ENCODE measurements around the gene RBBP5.

Gene RBBP5

GRCh38 chr1:205056956-205057568, 64.7 kb downstream of the RBBP5 start:
- no peak for DNase-seq (ENCODE audit: low read depth)

DNA sequence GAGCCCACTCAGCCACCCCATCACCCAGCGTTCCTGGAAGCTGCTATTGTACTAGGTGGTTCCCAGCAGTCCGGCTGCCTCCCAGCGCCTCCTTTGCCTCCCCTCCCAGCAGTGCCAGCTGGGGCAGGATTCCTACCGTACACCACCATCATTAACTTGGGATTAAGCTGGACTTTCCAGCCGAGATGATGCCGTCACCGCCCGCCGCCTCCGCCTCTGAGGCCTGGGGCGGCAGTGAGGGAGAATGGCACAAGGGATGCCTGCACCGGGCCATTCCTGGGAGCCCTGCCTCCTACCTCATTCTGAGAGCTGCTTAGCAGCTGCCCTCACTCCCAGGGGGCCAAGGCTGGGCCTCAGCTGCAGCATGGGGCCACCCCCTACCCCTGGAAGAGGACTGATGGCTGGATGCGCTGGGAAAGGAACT, 65.6 kb downstream of the RBBP5 start:
- no peak for DNase-seq (ENCODE audit: low read depth)

- no peak for DNase-seq (ENCODE audit: low read depth)
Measured at GRCh38 chr1:205054013-205054412, 67.8 kb downstream of the RBBP5 start.

- no peak for DNase-seq (ENCODE audit: low read depth)
Measured at GRCh38 chr1:205053296-205053695, 68.5 kb downstream of the RBBP5 start.

DNA sequence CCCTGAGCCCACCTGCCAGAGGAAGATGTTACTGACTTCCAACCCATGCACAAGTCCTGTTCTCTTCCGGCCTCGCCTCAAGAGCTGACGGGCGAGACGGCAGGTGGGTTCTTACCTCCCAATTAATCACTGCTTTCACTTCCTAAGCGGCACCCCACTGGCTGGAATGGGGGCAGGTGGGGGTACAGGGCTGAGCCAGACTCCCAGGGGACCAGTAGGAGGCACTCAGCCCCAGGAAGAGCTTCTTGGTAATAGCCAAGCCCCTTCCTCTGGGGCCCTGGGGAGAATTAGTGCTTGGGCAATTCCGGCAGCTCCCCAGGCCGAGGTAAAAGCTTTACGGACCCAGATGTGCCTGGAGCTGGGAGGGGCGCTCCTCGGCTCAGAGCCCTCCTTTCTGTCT, 69.1 kb downstream of the RBBP5 start:
- DNase-seq (ENCODE audit: low read depth): no peak

DNA sequence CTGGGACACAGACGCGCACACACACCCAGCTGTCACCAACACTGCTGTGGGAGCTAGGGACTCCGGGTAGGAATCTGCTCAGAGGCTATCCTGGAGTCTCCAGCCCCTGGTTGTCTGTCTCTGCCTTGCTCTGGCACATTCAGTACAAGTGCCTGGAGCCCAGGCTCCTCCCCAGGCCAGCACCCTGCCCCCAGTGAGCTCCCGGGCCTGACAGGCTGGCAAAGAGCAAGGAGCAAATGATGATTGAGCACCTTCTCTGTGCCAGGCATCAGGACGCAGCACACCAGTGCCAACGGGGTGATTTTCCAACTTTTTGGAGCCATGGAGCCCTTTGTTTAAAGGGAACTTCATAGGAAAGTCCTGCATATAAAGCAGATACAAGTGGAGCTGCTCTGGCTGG, 72.3 kb downstream of the RBBP5 start:
- no peak for DNase-seq (ENCODE audit: low read depth)

DNA sequence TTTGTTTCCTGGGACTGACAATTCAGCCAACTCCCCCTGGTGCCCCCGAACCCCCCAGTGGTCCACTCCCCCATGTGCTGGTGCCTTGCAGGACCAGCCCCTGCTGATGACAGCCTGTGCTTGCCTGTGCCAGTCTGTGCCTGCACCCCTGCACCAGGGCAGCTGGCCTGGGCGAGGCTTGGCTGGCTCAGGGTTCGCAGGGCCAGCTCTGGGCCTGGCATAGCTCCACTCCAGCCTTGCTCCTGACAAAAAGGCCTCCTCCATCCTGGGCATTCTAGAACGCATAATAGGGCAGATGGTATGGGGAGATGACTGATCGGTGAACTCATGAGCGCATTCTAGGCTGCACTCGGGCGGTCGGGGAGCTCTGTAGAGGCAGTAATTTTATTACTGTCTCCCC, 73.4 kb downstream of the RBBP5 start:
- no peak for DNase-seq (ENCODE audit: low read depth)

DNA sequence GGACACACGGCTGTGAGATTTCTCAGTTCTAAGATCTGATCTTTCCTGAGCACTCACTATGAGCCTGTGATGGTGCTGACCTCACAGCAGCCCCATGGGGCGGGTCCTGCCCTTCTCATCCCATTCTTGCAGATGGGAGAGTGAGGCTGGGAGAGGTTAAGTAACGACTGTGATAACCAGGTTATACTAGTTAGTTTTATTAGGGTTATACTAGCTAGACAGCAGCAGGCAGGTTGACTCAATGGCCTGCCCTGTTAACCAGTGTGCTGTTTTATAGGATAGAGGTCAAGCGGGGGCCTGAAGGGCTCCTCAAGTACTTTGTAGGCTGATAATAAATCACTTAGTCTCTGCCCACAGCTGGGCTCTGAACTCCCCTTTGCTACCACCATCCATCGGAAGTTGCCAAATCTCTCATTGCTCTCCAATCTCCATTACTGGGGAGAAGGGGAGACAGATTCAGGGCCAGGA, 74.0 kb downstream of the RBBP5 start:
- DNase-seq (ENCODE audit: low read depth): no peak

DNA sequence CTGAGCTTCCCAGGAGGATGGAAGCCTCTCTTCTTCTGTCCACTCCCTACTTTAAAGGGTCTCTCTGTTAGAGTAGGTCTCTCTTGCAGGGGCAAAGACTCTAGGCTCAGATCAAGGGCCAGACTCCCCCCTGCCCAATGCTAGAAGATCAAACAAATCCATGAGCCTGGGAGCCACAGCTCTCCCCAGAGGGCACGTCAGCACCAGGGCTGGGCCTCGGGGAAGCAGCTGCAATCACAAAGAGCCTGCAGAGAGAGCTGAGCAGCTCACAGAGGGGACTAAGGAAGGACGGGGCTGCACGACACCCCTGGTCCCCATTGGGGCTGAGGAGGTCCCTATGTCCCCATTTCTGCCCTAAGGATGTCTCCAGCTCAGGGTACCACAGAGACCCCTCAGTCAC, 74.9 kb downstream of the RBBP5 start:
- no peak for DNase-seq (ENCODE audit: low read depth)

DNA sequence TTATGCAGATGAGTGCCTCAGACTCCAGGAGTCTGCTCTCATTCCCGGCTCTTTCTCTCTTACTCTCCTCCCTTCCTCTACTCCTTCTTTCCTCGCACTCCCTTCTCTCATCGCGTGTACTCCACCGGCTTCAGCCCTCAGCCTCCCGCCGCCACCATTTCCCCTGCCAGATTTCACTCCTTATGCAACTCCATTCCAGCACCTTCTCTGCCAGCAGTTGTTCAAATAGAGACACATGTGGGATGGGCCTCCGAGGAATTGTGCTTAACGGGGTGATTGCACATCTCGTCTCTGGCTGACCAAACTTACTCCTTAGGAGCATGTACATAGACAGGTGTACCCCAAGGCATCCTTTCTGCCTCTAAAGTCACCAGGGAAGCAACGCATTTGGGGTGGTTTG, 76.6 kb downstream of the RBBP5 start:
- DNase-seq (ENCODE audit: low read depth): no peak

DNA sequence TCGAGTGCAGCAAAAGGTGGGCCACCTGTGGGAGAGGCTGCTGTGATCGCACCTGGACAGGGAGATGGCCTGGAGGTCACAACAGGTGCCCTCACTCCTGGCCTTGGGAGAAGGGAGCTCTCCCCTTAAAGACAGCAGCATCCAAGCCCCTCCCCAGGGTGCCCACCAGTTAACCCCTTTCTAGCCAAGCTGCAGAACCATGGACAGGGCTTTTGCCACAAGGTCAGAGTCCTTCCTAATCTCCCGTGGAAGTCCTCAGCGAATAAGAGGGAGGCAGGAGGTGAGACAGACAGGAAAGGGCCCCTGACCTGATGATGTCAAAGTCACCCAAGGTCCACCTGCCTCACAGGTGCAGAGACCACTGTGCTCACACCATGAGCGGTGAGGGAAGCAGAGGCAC, 77.0 kb downstream of the RBBP5 start:
- DNase-seq (ENCODE audit: low read depth): no peak

DNA sequence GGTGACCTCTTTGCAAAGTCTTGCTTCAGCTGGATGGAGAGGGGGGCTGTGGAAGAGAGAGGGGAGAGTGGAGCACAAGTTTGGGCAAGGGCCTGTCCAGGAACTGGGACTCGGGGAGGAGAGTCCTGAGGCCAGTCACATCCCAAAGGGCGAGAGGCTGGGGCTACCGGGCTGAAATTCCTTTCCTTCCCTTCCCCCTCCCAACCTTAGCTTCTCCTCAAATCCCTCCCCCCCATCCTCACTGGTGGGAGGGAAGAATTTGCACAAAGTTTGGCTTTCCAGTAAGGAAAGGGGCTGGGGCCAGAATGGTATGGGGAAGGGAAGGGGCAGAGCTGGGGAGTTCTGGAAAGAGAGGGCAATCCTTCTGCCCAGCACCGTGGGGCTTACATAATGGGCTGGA, 77.9 kb downstream of the RBBP5 start:
- DNase-seq (ENCODE audit: low read depth): no peak

GRCh38 chr1:205042911-205043806, 78.6 kb downstream of the RBBP5 start, which contains the start of gene CNTN2:
CNTN2 (plus strand) TSS chr1:205043212; CDS start chr1:205053186, 9,974 bp downstream.
- DNase-seq (ENCODE audit: low read depth): no peak

DNA sequence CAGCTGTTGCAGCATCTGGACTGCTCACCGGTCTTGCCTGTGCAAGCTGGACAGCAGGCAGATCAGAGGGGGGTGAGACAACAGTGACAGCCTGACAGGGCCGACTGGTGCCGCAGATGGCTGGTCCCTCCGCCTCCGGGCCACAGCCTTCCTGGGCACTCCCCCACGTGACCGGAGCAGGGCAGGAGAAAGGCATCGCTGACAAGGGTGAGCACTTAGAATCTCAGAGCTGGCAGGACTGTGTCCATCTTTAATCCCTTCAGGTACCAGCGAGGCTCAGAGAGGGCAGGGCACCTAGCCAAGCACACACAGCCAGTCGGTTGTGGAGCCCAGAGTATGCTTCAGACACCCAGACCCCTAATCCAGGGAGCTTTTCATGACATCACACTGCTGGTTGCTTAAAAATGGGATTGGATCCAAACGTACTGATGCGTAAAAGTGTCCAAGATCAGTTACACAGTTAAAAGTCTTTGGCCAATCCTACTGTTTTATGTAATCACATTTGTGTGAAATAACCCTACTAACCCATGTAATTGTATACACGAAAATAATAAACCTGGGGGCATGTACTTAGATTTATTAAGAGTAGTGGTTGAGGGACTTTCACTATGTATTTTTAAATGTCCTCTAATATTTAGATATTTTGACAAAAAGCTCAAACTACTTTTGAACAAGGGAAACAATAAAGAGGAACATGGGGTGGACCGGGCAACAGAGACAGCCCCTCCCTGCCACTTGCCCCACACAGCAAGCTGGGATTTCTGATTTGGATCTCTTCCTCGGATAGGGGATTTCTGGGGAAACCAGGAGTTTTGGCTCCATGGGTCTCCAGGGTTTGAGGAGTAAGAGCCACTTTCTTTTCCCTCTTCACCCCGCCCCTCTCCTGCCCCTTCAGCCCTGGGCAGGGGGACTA, 79.5 kb downstream of the RBBP5 start:
- DNase-seq (ENCODE audit: low read depth): no peak

- no peak for DNase-seq (ENCODE audit: low read depth)
Measured at GRCh38 chr1:205041001-205041715, 80.6 kb downstream of the RBBP5 start.

DNA sequence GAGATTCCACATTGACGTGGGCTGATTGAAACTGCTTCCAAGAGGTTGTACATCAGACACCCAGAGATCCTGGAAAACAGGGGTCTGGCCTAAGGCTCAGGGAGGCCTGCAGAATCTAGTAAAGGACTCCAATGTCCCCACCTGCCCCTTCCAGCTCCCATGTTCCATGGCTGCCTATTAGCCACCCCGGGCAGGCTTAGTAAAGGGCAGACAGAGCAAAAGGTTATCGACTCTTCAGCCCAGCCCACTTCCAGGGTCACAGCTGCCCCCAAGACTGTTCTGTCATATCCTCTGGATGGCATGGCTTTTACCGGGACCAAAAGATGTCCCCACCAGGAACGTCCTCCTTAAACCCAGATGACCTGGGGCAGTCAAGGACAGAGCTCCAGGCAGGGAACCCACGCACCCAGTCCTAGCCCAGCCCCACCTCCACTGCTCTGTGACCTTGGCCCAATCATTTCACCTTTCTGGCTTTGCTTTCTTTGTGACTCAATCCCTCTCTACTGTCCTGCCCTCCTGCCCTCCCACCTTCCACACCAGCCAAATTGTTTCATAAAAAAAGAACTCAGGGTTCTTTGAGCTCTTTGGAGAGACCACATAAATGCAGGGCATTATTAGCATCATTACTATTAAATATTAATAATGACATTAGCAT, 83.5 kb downstream of the RBBP5 start:
- no peak for DNase-seq (ENCODE audit: low read depth)

DNA sequence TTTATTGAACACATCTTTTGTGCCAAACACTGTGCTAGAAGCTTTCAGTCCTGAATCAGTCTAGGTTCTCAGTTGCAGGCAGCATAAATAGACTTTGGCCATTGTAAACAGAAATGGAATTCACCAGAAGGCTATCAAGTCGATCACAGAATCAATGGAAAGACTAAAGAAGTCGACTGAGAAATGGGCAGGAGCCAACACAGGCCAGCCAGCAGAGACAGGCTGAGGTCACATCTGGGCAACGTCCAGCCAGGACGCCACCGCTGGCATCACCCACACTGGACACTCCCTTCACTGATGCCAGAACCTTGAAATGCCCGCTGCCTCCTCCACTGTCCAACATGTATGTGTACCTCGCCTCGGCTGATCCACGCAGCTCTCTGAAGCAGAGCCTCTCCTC, 84.2 kb downstream of the RBBP5 start:
- no peak for DNase-seq (ENCODE audit: low read depth)
